NOMO-1 treated with DMSO at 0.1 percent for 48 hours (cell line): ENCODE measurements around the gene RGL2.
"Not testable (repeated sequence)": the region's sequence is repeated elsewhere in the genome, so short reads cannot be mapped to it uniquely, and the experiment has no call there.

Experiments used
- DNase-seq: peaks from one replicate; lab custom pipeline; 2025; ENCODE audit not compliant: unreplicated experiment; lab: John Stamatoyannopoulos, UW

Gene RGL2

GRCh38 chr6:33273924-33274902, 24.5 kb downstream of the RGL2 start:
- DNase-seq: peak; percentile 22

GRCh38 chr6:33273129-33273923, 25.4 kb downstream of the RGL2 start:
- DNase-seq: no peak

GRCh38 chr6:33272275-33273128, 26.2 kb downstream of the RGL2 start:
- no peak for DNase-seq

GRCh38 chr6:33271468-33272274, 27.1 kb downstream of the RGL2 start, which contains the start of the genes RPS18 and VPS52:
RPS18 (plus strand) TSS chr6:33272075; CDS start chr6:33272120, 45 bp downstream.
VPS52 (minus strand) TSS chr6:33271876; CDS start chr6:33271675, 201 bp downstream.
- peak; percentile 99 for DNase-seq

GRCh38 chr6:33271117-33271467, 27.6 kb downstream of the RGL2 start:
- DNase-seq: peak; percentile 42

GRCh38 chr6:33264015-33264414, 34.7 kb downstream of the RGL2 start:
- no peak for DNase-seq

- DNase-seq: not testable (repeated sequence)
Observed at GRCh38 chr6:33262490-33262889, 36.3 kb downstream of the RGL2 start.

- no peak for DNase-seq
Observed at GRCh38 chr6:33259032-33259431, 39.7 kb downstream of the RGL2 start.

GRCh38 chr6:33254591-33254990, 44.2 kb downstream of the RGL2 start:
- DNase-seq: no peak

- no peak for DNase-seq
Observed at GRCh38 chr6:33252759-33253158, 46.0 kb downstream of the RGL2 start.

- no peak for DNase-seq
Observed at GRCh38 chr6:33251395-33252012, 47.2 kb downstream of the RGL2 start.

- no peak for DNase-seq
Observed at GRCh38 chr6:33250731-33251130, 48.0 kb downstream of the RGL2 start.

GRCh38 chr6:33249732-33250630, 48.8 kb downstream of the RGL2 start:
- DNase-seq: no peak

GRCh38 chr6:33248932-33249731, 49.6 kb downstream of the RGL2 start:
- DNase-seq: peak; percentile 100

GRCh38 chr6:33248643-33248931, 50.2 kb downstream of the RGL2 start:
- no peak for DNase-seq

- DNase-seq: peak; percentile 65
Observed at GRCh38 chr6:33247977-33248642, 50.6 kb downstream of the RGL2 start.

- DNase-seq: no peak
Observed at GRCh38 chr6:33243476-33243875, 55.3 kb downstream of the RGL2 start.
